Measurements from ENCODE around the gene ALCAM.
"Not testable (repeated sequence)": the region's sequence is repeated elsewhere in the genome, so short reads cannot be mapped to it uniquely, and the experiment has no call there.

The ALCAM gene

GRCh38 chr3:105603516-105603915 is 236.8 kb downstream of the ALCAM start:
- not testable (repeated sequence) for DNase-seq

DNA sequence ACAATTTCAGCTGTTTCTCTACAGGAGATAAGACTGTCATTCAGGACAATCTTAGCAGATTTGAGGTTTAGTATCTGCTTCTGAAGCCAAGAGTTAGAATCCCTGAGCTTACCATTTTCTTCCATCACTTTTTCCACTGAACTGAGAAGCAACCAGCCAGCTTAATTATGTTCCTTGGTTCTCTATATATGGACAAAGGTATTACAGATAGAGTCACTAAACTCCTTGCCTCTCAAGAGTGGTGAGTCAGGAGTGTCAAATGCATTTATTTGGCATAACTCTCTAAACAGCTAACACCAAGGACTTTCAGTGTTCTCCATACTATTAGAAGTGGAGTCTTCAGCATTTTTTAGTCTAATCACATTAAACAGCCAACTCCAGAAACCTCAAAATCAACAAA is 239.3 kb downstream of the ALCAM start:
- no peak for DNase-seq

DNA sequence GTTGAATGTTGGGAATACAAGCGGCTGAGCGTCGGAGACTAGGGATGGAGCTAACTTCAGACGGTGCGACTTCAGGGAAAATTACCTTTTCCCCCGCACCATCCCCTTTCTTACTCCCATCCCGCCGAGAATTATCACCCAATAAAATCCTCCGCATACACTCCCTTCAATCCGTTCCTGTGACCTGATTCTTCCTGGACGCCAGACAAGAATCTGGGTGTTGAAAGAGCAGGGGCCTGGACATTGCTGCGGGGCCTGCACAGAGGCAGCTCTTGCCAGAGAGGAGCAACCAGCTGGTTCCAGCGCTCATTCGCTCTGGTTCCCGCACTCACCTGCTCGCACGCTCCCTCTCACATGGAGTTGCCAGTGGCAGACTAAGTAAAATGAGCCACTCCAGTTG is 241.9 kb downstream of the ALCAM start:
- no peak for DNase-seq

DNA sequence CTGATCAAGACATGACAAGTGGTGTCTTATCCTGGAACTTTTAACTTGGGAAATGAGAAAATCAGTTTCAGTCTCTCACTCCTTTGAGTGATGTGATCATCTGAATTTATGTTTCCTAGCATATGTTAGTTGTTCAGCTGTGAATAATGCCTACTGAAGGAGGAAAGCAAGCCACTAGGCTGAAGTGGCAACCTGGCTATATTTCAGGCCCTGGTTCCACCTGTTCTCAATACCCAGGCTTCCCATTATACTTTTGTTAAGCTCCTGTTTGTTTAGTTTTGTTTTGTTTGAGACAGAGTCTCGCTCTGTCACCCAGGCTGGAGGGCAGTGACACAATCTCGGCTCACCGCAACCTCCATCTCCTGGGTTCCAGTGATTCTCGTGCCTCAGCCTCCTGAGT is 243.8 kb downstream of the ALCAM start:
- DNase-seq, result no peak

DNA sequence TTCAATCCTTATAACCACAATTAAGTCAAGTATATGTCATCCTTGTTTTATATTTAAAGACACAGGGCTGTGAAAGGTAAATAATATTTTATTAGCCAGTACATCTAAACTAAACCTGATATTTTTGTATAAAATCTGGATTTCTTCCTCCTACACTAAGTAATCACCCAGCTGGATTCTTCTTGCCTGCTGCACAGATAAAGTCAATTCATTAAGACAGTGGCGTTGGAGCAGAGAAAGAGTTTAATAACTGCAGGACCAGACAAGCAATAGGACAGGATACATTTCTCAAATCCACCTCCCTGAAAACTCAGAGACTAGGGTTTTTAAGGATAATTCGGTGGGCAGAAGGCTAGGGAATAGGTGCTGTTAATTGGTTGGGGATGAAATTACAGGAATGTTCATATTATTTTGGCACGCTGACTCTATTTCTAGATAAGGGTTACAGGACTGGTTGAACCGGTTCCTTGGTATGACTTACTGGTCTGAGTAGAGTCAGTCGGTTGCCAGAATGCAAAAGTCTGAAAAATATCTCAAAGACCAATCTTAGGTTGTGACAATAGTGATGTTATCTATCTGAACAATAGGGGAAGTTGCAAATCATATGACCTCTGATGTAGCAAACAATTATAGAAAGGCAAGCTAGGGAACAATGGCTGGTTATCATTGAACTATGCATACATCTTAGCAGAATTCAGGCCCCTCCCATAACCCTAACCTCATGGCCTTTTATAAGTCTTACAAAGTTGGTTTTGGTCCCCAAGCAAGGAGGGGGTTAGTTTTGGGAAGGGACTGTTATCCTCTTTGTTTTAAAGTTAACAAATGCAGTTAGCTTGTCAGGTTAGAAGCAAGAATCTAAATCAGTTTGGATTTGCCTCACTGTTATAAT is 244.8 kb downstream of the ALCAM start:
- no peak for DNase-seq

DNA sequence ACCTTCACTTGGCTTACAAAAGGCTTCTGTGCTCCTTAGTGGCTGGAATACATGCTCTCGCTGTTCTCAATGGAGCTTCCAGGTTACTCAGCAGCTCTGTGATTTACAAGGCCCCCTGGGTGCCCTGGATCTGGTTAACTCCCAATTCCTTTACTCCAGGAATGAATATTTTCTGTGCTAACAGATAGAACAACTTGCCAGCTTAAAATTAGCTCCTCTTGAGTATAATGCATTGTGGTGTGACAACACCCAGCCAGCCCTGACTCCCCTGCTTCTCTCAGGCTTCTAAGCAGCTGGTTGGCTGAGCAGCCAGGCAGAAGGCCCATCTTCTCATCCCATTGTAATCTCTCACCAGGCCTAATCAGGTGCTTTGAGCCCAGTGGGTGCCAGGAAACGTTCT is 246.4 kb downstream of the ALCAM start:
- no peak for DNase-seq

DNA sequence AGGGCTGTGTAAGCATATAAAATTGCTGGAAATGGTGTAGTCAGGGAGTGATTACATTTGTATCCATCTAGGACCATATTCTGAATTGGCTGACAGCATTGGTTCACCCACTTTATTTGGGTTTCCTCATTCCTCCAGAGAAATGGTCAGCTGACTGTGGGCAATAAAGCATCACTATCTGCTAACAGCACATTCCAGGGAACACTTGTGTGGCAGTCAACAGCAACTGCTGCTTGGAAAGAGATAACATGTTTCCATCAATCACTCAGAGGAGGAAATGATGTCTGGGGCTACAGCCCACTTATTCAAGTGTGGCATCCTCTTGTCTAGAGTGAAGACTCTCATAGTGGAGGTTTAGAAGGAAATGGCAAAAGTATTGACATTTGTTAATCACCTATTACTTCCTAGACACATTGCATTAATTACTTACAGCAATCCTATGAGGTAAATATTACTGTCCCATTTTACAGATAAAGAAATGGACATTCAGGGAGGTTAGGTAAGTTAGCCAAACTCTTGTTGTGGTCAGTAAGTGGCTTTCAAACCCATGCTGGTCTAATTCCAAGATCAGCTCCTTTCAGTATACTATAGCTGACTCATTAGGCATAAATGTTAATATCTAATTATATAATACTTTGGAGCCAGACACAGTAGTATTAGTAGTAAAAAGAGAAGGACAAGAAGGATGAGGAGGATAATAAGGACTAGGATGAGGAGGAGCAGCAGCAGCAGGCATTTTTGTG is 247.8 kb downstream of the ALCAM start:
- DNase-seq, result no peak

DNA sequence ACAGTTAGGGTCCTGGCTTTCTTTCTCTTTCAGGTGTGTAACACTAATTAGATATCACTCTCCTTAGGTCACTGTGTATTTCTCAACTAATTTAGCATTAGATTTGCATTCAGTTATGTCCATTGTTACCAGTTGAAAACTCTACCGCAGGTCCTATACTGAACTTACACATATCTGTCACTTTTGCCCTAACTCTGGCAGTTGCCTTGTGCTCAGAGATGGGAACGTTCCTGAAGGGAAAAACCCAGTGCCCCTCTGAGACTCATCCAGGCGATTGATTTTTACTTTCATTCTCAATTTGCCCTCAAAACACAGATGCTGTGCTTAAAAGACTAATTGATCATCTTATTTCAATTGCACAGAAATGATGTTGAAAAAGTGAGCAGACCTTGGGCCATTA is 249.1 kb downstream of the ALCAM start:
- no peak for DNase-seq

DNA sequence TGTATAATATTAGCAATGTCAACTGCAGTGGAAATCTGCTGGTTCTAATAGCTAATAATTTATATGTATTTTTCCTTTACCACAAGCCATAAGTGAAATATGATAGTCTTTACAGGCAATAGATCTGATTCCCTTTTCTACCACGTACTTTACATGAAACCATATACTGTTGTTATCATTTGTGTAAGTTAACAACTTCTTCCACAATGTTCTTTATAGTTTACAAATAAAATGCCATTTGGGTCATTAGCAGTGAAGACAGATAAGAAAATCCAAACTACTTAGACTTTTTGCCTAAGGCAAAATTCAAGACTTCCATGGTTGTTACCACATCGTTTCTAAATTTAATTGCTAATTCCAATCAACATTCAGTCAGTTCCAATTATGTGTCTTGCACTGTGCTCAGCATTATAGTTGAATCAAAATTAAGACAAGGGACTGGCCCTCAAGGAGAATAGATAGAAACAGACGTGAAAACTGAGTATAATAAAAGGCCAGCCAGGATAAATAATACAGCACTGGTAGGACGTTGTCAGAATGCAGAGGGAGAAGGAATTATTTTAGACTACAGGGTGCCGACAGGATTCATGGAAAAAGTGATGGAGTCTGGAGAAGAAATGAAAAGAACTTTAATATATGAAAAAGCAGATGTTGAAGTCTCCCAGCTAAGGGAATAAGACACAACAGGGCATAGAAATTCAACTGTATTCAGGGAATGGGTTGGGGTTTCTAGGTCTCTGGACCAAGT is 249.8 kb downstream of the ALCAM start:
- no peak for DNase-seq

DNA sequence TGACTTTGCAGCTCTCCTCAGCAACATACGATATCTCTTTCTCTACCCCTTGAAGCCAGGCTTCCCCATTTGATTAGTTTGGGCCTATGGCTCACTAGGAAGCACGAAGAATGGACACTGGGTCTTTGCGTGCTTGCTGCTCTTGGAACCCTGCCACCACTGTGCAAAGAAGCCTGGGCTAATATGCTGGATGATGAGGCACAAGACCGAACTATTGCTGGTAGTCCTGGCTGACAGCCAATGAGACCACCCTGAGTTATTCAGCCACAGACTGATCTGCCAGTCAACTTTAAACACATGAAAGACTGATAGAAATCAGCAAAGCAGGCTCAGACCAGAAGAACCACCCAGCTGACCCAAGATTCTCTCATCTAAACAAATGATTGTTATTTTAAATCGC is 251.8 kb downstream of the ALCAM start:
- DNase-seq, result no peak

DNA sequence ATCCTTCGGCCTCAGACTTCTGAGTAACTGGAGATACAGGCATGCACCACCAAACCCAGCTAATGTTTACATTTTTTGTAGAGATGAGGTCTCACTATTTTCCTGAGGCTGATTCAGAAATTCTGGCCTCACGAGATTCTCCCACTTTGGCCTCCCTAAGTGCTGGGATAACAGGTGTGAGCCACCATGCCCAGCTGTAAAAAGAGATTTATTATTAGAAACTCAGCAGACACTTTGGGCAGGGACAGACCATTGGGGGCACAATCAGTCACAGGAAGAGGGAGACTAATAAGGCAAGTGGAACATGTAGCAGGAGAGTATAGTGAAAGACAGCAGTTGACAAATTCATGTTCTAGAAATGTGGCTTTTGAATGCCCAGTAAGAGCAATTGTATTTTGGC is 252.9 kb downstream of the ALCAM start:
- DNase-seq, result no peak

GRCh38 chr3:105620236-105620635 is 253.5 kb downstream of the ALCAM start:
- no peak for DNase-seq

DNA sequence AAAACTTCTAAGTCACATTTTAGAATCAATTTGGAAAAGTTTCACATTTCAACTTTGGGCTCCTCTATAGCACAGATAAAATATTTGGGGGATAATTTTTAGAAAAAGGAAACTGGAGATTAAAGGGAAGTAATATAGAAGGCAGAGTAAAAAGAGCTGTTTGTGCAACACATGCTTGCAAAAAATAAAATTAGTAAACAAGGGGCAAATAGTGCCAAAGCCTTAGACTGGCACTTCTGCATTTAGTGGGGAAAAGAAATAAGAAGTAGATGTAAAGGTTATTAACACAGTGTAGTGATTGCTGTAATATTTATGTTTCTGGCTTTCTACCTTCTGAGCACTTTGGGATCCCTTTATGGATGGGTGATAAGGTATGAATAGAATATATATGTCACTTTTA is 255.5 kb downstream of the ALCAM start:
- no peak for DNase-seq
